Fibroblast of the aortic adventitia (primary cell): ENCODE measurements around the gene F11. TPM values are rescaled to one million over a fixed set of nuclear protein-coding genes. Genes with fewer than 3 reads are reported as not detected.
"Not testable (repeated sequence)": the region's sequence is repeated elsewhere in the genome, so short reads cannot be mapped to it uniquely, and the experiment has no call there.

Experiments
- DNase-seq: peaks from one replicate; pipeline ENCODE4 v3.0.0-alpha.2; 2010; ENCODE audit warnings: low read depth
- H3K4me3 ChIP-seq: 2 replicates; pipeline ENCODE4 v1.5.1; 2011; ENCODE audit warnings: low read depth, mild to moderate bottlenecking, control low read depth, low read length, moderate library complexity
- total RNA-seq: library from RNA; depleted of rRNA; stranded (reverse); fragments of >200 nt; gene quantifications from 2 replicates; pipeline ENCODE4 v1.2.3, GENCODE V29; 2012; ENCODE audit warnings: low replicate concordance
- TF ChIP-seq, protein P1 (sequence below): IDR thresholded peaks from 2 replicates; pipeline ENCODE4 v1.5.1; 2011; ENCODE audit warnings: mild to moderate bottlenecking, low read length, control low read depth, inconsistent platforms; ENCODE audit not compliant: insufficient read depth

The F11 gene
- total RNA-seq, 1 donor: not detected

DNA sequence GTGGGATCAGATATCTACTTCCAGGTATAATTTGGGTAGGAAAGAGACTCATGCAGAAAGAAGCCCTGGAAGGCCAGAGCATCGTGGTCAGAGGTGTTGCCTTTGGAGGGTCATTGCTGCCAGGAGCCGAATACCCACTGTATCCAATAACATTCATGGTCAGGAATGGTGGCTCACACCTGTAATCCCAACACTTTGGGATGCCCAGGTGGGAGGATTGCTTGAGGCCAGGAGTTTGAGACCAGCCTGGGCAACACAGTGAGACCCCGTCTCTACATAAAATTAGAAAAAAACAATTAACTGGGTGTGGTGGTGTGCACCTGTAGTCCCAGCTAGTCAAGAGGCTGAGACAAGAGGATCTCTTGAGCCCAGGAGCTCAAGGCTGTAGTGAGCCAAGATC is 10.9 kb upstream of the F11 start:
- H3K4me3 ChIP-seq: no peak overlapping the region
- DNase-seq: no peak
- TF ChIP-seq, protein P1, sequence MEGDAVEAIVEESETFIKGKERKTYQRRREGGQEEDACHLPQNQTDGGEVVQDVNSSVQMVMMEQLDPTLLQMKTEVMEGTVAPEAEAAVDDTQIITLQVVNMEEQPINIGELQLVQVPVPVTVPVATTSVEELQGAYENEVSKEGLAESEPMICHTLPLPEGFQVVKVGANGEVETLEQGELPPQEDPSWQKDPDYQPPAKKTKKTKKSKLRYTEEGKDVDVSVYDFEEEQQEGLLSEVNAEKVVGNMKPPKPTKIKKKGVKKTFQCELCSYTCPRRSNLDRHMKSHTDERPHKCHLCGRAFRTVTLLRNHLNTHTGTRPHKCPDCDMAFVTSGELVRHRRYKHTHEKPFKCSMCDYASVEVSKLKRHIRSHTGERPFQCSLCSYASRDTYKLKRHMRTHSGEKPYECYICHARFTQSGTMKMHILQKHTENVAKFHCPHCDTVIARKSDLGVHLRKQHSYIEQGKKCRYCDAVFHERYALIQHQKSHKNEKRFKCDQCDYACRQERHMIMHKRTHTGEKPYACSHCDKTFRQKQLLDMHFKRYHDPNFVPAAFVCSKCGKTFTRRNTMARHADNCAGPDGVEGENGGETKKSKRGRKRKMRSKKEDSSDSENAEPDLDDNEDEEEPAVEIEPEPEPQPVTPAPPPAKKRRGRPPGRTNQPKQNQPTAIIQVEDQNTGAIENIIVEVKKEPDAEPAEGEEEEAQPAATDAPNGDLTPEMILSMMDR: no peak

DNA sequence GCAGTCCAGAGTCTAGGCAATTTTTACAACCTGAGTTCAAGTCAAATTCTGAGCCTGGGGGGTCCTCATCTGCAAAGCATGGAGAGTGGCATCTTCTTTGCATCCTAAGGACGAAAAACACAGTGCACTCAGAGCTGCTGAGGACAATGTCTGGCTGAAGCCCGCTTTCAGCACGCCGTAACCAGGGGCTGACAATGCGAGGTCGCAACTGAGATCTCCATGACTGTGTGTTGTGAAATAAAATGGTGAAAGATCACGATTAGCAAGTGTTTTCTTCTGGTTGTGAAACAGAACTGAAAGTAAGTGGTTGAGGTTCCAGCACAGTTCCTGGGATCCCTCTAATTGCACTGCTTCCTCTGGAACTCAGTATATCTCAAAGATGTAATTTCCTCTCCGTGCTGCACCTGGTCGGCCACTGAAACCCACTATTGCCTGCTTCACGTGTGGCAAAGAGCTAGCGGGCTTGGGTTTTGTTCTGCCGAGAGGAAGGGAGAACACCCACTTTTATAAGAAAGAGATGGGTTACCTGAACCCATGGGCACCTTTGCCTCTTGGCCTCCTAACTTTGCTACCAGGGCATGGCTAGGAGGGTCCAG is 7.7 kb upstream of the F11 start:
- TF ChIP-seq, protein P1: no peak
- no peak overlapping the region for H3K4me3 ChIP-seq
- no peak for DNase-seq

DNA sequence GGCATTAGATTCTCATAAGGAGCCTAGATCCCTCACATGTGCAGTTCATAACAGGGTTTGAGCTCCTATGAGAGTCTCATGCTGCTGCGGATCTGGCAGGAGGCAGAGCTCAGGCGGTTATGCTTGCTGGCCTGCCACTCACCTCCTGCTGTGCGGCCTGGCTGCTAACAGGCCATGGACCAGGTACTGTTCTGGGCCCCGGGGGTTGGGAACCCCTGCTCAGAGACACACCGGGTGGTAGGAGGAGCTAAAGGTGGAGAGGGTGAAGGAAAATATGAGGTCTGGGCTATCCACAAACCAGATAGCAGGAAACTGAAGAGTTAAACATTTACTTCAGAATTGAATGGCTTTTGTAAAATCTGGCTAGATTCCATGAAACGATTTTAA is 5.9 kb upstream of the F11 start:
- TF ChIP-seq, protein P1: no peak
- no peak overlapping the region for H3K4me3 ChIP-seq

DNA sequence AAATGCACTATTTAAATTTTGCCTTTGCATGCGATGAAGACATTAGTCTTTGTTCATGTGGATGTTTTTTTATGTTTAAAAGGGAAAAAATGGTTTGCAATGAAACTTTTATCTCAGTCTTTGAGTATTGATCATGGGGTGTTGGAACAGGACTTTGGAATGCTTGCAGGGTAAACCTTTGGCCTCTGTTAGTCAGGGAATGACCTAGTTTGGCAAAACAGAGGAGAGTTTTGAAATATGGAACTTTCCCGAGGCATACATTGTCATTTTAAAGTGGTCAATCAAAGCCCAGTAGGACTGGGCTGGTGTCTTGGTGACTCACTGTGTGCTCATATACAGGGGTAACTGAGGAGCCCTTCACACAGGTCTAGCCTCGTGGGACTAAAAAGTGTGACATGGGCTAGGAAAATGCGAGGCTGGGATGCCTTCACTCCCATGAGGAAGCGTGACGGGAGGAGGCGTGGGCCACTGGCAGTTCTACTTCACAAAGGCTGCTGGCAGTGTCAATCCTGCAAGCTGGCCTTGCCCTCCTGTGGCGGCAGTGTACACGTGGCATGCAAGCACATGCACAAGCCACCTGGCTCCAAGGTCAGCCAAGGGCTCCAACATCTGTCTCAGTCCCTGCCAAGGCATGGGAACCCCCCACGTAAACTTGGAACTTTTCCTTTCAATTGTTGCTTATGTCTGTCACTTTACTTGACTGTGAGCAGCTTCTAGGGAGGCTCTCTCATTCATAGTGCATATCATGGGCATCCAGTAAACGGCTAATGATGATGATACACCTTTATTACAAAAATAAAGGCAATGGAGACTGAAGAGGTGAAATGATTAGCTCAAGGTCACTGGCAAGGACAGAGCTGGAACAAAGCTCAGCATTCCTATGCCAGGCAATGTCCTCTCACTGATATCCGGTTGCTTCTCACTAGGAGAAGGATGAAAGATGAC is 5.2 kb upstream of the F11 start:
- TF ChIP-seq, protein P1: no peak
- no peak overlapping the region for H3K4me3 ChIP-seq
- peak; percentile 4 for DNase-seq

More for the DNA sequence above, 5.9 kb upstream of the F11 start:
- DNase-seq: no peak

DNA sequence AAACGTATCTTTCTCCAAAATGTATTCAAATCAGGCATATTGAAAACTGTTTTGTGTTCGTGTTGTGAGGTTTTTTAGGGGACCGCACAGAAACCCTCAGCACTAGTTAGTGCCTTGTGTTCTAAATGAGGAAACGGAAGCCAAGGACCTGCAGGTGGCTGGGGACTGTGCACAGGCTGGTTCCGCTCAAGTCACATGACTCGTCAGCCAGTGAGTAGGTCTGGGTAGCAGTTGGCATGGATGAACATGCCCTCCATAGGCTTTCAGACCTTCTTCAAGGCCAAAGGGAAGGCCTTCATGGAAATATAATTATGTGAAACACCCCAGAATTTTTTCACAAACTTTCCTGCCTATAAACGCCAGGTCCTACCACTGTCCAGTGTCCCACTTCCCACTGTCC is 1.3 kb upstream of the F11 start:
- no peak overlapping the region for H3K4me3 ChIP-seq
- TF ChIP-seq, protein P1: no peak
- DNase-seq: no peak

DNA sequence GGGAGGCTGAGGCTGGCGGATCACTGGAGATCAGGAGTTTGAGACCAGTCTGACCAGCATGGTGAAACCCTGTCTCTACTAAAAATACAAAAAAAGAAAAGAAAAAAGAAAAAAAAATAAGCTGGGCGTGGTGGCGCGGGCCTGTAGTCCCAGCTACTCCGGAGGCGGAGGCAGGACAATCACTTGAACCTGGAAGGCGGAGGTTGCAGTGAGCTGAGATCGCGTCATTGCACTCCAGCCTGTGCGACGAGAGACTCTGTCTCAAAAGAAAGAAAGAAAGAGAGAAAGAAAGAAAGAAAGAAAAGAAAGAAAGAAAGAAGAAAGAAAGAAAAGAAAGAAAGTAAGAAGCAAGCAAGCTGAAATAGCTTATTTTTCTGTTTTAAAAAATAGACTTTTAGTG is 739 bp upstream of the F11 start:
- not testable (repeated sequence) for DNase-seq, H3K4me3 ChIP-seq

DNA sequence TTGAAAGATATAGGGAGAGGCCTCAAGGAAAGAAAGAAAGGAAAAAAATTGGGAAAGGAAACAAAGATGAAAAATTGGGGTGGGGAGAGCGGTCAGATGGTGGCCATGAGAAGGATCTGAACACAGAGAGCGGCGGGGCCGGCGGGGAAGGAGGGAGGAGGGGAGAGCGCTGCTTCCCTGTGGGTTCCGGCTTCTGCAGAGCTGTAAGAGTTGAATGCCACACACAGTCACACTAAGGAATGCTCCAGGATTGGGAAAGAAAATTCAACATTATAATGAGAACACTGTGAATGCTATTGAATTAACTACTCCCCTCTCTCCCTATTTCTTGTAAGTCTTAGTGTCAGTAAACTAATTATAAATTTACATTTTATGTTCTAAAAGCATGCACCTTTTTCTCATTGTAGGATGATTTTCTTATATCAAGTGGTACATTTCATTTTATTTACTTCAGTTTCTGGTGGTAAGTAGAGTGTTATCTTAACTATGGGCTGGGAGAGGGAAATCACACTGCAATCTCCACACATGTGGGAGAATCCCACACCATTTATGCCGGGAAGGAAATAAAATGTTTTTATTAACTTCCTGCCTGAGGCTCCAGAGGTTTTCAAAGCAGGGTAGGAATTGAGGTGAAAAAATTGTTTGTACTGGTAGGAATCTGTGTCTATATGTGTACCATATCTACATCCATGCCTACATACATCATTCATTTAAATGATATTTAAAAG is 904 bp downstream of the F11 start:
- TF ChIP-seq, protein P1: no peak
- H3K4me3 ChIP-seq: no peak overlapping the region
- no peak for DNase-seq
